Activated gamma-delta T cell treated with anti-CD3 and anti-CD28 coated beads, Interleukin-2, amount 50 U/mL, for 16 hours (primary cell): ENCODE results near the gene ANO6.
"Not testable (repeated sequence)": the region's sequence is repeated elsewhere in the genome, so short reads cannot be mapped to it uniquely, and the experiment has no call there.

Experiments used
- DNase-seq: peaks from one replicate; pipeline ENCODE4 v3.0.0-alpha.2; 2020; ENCODE audit warnings: low read depth

Gene ANO6, protein sequence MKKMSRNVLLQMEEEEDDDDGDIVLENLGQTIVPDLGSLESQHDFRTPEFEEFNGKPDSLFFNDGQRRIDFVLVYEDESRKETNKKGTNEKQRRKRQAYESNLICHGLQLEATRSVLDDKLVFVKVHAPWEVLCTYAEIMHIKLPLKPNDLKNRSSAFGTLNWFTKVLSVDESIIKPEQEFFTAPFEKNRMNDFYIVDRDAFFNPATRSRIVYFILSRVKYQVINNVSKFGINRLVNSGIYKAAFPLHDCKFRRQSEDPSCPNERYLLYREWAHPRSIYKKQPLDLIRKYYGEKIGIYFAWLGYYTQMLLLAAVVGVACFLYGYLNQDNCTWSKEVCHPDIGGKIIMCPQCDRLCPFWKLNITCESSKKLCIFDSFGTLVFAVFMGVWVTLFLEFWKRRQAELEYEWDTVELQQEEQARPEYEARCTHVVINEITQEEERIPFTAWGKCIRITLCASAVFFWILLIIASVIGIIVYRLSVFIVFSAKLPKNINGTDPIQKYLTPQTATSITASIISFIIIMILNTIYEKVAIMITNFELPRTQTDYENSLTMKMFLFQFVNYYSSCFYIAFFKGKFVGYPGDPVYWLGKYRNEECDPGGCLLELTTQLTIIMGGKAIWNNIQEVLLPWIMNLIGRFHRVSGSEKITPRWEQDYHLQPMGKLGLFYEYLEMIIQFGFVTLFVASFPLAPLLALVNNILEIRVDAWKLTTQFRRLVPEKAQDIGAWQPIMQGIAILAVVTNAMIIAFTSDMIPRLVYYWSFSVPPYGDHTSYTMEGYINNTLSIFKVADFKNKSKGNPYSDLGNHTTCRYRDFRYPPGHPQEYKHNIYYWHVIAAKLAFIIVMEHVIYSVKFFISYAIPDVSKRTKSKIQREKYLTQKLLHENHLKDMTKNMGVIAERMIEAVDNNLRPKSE

DNA sequence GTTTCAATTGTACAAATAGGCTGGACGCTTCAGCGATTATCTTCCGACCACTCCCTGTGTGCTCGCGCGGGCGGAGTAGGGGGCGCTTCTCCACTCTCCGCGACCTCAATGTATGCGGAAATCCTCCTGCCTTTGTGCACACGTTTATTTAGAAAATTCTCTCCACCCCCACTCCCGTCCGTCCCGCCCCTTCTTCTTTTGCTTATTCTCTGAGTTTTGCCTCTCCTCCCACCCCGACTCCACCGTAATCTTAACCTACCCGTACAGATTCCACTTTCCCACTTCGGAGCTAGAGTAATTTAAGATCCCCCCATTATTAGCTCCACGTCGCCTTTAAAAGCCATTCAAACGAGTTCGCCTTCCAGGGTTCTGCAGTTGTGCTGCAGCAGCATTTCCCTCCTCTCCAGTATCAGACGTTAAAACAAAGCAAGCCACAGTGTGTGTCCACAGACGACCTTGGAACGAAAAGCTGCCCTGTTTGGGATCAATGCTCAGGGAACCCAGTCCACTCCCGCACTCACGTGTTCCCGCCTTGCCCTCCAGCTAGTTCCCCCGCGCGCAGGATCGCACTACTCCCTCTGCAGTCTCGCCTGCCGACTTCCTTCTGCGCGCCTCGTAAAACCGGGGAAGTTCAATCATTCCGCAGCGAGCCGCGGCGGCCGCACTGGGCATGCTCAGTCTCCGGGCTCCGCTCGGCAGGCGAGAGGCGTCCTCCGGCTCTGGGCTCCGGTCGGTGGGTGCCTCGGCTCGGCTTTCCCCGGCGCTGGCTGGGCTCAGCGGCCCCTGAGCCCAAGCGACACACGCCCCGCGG is at the start of gene ANO6:
TSS of gene ANO6 (plus strand) at position 677 of the 811 bp plus-strand sequence. CDS start 227 bp downstream, outside the sequence.
- DNase-seq: peak; percentile 62

DNA sequence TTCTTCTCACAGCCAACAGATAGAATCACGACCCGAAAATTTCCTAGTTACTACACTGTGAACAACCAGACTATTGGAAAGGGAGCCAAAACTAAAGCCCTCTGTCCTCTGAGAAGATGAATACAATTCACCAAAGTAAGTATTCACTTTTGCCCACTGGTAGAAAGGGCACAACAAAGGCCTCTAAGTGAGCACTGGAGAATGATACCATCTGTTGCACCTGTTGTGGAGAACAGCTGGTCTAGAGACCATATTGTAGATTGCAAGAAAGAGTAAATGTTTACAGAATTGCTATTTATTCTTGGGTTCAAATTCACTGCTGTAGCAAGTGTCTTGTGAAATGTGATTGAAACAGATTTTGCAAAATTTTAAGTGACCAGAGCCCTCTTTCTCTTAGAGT is 46.9 kb upstream of the ANO6 start:
- DNase-seq: no peak

DNA sequence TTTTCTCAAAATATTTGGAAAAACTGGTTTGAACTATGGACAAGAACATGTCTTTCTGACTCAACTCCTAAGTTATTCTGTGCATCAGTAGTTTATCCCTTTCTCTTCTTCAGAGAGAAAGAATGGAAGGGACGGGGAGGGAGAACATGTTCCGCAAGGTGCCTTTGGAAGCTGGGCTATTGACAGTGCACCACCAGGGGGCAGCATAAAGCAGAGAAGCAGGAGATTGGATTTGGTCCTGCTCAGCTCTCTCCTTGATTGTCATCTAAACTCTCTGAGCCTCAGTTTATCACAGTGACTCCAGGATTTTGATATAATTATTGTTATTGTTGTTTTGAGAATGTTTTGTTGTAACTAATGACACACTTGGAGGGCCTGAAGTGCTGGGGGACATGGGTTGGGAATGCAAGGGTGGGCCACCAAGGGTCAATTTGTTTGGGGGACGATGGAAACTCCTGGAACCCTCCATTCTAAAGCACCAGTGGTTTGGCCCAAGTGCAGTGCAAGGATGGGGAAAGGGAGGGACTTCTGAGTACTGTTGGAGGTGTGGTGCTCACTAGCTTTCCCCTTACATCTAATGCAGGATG is 45.3 kb upstream of the ANO6 start:
- DNase-seq: peak; percentile 69

DNA sequence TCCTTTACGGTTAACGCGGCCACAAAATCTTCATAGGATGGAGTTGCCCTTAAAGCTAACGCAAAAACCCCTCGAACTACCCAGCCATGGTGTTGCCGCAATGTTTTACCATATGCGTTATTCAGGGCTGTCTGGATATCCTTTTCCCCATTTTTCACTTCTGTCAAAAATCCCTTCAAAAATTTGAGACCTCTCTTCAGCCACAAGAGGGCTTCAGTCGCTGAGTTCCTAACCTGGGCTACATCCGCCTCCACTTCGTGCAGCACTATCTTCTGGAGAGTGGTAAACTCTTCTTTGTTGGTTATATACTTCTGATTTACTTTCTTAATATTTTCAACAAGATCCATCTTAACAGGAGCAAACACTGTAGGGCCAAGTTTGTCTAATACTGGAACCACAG is 42.6 kb upstream of the ANO6 start:
- DNase-seq: not testable (repeated sequence)

DNA sequence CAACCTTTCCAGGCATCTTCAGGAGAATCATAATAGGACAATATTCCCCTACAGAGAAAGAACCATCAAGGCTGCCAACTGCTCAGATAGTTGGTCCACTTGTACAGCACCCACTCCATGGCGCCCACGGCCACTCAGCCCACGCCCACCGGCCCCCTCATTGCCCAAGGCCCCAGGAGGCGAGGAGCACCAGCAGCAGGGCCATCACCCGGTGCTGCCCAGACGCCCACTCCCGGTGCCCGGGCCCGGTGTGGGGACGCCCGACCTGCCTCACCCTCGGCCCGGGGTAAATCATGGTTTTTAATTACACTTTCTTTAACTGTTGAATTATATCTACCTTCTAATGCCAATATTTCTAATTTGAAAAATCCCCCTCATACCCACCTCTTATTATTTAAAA is 41.3 kb upstream of the ANO6 start:
- no peak for DNase-seq

DNA sequence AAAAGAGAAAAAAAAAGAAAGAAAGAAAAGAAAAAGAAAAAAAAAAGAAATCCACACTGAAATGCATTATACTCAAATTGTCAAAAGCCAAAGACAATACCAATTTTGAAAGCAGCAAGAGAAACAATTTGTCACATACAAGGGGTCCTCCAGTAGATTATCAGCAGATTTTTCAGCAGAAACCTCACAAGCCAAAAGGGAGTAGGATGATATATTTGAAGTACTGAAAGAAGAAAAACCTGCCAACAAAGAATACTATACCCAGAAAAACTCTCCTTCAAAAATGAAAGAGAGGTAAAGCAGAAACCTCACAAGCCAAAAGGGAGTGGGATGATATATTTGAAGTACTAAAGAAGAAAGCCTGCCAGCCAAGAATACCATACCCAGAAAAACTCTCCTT is 37.1 kb upstream of the ANO6 start:
- no peak for DNase-seq

DNA sequence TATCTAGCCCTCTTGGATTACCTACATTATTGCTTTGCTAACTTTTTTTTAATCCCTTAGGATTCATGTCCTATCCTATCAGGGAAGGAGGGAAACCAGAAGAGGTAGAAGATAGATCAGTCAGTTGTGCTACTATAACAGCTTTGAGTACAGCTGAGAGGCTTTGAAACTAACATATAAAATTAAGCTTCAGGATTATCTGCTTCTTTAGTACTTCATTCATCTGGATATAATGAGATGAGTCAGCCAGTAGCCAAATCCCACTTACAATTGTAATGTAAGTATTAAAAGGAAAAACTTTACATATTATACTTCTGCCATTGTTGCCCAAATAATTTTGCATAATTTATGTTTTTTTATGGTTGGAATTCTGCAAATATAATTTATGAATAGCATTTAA is 33.4 kb upstream of the ANO6 start:
- no peak for DNase-seq

DNA sequence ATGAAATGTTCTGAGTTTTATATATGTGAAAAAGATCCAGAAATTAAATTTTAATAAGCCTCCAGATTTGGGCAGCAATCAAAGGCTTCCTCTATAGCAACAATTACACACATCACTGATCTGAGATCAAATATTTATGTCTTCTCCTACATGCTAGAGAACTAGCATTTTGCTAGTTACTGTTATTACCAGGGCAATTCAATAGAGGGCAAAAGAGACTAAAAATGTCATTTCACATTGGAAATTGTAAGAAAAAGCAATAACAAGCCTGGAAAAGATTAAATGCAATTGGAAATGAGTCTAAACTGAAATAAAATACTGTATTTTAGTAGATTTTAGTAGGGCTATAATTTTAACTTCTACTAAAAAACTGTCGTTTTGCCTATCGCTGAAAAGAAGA is 32.6 kb upstream of the ANO6 start:
- DNase-seq: no peak

DNA sequence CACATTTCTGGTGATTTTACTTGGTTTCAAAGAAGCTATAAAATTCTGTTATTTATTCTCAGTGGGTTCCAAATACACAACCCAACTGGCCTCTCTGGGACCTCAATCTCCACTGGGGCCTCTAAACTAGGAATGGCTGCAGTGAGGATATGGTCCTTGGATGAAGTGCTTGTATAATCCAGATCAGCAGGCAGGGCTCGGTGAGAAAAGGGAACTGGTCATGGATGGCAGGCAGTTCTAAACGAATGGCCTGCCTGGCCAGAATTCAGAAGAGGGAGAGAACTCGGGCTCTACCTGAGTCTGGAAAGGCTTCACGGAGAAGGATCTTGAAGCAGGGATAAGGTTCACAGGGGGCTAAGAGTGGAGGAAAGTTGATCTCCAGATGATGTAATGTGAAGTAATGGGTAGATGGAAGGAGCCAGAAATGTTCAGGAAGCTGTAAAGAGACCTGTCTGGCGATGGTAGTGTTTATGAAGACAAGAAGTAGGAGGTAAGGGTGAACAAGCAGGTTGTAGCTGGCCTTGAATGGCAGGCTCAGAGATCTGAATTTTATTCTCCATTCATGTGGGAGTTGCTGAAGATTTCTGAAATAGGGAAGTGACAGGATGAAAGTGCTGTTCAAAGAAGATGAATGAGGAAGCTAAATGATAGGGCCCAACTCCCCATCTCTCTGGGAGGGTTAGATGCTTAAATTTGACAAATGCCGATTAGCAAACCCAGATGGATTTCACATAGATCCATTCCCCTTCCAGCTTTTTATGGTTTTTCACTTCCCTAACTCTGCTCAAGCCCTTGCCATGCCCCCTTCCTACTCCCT is 31.5 kb upstream of the ANO6 start:
- no peak for DNase-seq

DNA sequence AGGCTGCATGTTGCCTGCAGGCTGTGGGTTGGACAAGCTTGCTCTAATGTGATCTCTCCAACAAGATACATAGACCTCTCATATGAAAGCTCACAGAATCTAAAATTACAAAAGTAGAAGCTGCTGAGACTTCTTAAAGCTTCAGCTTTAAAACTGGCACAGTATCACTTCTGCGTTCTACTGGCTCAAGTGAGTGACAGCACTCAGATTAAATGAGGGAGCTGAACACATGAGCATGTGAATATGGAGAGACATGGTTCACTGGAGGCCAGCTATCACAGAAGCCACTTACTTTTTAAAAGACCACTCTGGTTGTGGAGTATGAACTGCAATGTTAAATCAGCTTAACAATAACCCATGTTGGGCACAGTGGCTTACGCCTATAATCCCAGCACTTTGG is 29.1 kb upstream of the ANO6 start:
- no peak for DNase-seq

DNA sequence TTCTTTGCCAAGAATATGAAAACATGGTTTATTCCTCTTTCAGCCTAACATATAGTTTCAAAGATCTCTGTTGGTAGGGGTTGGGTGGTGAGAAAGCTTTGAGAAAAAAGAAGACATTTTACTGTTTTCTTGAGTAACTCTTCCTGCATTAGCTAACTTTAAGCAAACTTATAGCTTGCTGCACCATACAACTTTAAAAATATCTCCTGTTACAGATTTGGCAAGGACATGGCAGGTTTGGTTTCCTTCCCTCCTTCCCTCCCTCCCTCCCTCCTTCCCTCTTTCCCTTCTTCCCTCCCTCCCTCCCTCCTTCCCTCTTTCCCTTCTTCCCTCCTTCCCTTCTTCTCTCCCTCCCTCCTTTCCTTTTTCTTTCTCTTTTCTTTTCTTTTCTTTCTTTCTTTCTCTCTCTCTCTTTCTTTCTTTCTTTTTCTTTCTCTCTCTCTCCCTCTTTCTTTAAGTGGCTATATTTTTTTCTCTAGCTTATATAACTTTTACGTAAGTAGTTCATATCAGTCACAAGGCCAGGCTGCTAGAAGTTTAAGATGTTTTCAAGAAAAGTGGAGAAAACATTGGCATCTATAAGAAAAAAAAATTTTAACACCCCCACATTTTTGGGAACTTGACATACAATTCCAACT is 26.0 kb upstream of the ANO6 start:
- DNase-seq: no peak

DNA sequence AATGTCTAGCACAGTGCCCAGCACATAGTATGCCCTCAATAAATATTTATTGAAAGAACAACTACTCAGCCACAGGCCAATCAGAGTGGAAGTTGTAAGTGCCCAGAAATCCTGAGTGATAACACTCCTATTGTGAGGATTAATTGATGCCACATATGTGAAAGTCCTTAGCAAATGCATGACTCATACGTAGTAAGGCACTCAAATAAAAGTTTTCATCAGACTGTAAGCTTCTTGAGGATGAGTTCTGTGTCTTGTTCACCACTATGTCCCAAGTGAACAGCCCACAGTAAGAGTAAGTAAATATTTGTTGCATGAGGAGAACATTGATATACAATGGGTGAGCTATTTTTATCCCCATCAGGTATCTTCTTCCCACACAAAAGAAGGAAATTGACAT is 24.7 kb upstream of the ANO6 start:
- no peak for DNase-seq

DNA sequence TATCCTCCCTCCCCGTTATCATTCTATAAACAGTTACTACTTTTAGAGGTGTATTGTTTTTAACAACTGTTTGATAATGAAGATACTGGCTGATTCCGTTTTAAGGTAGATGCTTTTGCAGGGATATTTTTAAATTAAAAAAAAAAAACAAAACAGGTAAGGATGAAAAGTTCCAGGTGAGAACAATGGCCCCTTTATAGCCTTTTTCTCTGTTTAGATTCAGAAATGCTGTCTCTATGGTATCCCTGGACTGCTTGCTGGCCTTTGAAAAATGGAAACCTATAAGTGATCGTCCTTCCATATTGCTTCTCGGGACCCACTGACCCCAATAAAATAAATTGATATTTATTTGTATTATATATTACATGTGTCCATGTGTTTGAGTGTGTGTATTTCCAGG is 23.2 kb upstream of the ANO6 start:
- no peak for DNase-seq

DNA sequence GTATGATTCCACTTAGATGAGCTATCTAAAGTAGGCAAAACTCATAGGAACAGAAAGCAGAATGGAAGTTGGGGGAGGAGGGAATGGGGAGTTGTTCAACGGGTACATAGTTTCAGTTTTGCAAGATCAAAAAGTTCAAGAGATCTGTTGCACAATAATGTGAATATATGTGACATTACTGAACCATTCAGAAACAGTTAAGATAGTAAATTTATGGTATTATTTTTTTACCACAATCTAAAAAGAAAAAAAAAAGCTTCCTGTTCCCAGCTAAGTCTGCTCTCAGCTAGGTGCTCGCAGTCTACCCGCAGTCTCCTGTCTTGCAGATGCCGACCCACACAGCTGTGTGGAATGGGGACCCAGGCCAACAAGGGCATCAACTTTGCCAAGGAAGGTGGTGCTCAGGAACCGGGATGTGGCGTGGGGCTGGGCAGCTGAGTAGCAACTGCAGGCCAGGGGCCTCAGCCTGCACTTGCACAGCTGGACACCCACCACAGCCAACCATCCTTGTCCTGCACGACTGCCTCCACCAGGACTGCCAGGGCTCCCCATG is 15.3 kb upstream of the ANO6 start:
- no peak for DNase-seq

DNA sequence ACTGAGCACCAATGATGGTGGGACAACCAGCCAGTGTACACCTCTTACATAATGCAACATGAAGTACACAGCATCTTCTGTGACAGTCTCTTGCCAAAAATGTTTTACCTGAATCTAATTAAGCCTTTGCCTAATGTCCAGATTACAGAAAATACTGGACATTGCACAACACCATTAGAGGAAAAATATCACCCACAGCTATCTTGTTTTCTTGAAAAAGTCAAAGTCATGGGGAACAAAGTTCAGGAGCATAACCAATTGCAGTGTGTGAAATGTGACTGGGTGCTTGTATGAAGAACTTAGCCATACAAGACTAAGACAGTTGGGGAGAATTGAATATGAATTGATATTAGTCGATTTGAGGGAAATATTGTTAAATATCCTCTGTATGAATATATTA is 12.1 kb upstream of the ANO6 start:
- DNase-seq: no peak

DNA sequence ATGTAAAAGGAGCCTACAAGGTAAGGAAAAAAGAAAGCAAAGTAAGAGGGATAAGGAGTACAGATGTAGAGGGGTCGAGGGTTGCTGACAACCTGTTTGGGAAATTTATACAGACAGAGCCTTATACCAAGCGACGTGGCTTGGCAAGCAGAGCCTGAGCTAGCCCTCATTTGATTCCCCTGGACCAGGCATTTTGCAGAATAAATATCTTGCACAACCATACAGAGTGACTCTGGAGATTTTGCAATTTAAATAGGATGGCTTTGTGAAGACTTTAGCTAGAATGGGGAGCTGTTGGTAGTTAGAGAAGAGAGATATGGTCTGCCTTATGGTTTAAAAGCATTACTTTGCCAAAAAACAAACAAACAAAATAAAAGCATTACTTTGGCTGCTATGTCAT is 11.1 kb upstream of the ANO6 start:
- DNase-seq: no peak

DNA sequence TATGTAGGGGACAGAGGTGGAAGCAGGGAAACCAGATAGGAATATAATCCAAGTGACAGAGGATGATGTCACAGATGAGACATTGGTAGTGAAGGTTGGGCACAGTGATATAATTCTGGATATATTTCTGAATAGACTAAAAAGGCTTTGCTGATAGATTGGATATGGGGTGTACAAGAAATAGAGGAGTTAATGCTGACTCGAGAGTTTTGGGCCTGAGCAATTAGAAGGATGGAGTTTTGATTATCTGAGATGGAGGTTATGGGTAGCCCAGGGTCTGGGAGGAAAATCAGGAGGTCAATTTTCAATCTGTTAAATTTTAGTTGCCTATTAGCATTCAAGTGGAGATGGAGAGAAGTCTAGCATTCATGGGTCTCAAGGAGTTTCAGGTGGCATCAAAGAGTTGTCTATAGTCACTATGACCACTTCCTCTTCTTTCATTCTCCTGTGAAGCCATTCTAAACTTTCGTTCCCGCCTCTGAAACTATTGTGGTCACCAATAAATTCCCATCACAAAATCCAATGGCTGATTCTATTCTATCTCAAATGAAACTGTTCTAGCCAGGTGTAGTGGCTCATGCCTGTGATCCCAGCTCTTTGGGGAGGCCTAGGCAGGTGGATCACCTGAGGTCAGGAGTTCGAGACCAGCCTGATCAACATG is 10.6 kb upstream of the ANO6 start:
- no peak for DNase-seq

DNA sequence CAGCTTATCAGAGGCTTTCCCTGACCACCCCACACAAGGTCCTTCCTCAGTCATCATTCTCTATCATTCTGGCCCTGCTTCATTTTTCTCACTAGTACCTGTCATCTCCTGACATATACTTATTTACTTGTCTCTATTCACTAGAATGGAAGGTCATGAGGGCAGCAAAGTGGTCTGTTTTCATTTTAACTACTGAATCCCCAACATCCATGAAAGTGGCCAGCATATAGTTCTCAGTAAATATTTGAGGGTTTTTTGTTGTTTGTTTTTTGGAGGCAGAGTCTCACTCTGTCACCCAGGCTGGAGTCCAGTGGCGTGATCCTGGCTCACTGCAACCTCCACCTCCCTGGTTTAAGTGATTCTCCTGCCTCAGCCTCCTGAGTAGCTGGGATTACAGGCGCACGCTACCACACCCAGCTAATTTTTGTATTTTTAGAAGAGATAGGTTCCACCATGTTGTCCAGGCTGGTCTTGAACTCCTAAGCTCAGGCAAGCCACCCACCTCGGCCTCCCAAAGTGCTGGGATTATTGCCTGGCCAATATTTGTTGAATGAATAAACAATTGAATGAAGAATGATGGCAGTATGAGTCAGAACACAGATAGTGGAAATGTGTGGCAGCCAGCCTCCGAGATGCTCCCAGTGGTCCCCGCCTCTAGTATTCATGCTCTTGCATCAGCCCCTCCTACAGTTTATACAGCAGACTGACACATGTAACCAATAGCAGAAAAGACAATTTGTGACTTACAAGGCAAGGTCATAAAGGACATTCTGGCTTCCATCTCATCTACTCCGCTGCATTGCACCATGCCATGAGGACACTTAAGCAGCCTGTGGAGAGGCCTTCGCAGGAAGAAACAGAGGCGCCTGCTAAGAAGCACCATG is 7.0 kb upstream of the ANO6 start:
- no peak for DNase-seq

DNA sequence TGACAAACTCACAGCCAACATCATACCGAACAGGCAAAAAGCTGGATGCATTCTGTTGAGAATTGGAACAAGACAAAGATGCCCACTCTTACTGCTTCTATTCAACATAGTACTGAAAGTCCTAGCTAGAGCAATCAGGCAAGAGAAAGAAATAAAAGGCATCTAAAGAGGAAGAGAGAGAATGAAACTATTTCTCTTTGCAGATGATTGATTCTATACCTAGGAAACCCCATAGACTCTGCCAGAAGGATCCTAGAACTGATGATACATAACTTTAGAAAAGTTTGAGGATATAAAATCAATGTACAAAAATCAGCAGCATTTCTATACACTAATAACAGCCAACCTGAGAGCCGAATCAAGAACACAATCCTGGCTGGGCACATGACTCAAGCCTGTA is 6.1 kb upstream of the ANO6 start:
- no peak for DNase-seq
